GM19099 (cell line): ENCODE data around the gene PBX1.

Experiments used
- POLR2A ChIP-seq: IDR thresholded peaks from 3 replicates; pipeline ENCODE4 v1.6.1; 2011; ENCODE audit warnings: low read depth; ENCODE audit not compliant: insufficient read length; ENCODE audit errors: extremely low read depth

PBX1 gene

DNA sequence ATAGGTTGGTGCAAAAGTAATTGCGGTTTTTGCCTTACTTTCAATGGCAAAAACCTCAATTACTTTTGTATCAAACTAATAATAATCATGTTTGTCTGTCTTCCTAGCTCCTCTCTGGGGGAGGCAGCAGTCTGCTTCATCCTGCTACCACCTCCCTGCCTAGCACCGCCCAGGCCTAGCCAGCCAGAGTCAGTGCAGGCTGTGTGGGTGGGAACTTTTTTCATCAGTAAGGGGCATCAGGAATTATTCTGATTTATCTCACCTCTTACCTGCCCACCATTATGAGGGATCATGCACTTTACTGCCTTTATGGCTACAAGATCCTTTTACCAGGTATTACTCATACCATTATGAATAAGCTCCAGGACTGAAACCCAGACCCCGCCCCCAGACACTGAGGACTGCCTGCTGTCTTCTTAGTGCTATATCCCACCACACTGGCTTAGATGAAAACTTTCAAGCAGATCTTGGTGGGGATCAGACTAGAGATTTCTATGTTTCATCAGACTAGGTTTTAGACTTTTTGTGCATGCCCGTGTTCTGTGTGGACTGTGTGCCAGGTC, 116.4 kb downstream of the PBX1 start:
- no peak for TF ChIP-seq POLR2A

DNA sequence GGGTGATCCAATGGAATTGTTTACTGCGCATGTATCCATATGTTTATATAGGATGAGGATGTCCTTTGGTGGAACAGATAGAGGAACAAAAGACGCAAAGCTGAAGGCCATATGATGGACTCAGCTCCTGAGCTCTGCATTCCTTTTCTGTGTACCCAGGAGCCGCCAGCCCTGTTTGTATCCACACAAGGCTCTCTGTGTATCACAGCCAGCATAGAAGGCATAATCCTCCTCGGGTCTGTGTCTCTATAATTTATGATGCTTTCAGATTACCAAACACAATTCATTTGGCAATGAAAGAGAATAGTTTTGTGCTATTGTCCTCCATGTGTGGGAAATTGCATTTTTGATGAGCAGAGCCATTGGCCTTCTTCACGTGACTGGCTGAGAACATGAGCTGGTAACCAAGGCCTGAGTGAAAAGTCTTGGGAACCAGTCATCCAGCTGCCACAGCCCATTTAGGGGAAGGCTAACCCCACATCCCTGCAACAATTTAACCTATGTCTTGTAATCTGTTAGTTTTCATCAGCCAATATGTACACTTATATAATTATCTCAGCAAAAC, 119.2 kb downstream of the PBX1 start:
- TF ChIP-seq POLR2A, result no peak

DNA sequence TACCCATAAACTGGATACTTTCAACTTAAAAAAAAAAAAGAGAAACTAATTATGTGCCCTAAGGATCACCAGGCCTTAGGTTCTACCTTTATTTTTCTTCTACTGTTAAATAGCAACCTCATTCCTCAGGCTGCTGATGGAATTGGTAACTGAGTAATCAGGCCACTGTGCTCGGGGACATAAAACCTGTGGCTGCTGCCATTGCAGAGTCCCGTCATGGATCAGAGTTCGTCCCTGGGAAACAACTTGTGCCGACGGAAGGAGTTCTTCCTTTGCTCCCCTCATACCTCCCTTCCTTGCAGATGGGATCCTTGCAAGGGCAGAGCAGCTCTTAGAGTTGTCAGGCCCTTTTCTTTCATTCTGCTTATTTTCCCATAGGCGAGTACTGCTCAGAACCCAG, 123.6 kb downstream of the PBX1 start:
- TF ChIP-seq POLR2A, result no peak

DNA sequence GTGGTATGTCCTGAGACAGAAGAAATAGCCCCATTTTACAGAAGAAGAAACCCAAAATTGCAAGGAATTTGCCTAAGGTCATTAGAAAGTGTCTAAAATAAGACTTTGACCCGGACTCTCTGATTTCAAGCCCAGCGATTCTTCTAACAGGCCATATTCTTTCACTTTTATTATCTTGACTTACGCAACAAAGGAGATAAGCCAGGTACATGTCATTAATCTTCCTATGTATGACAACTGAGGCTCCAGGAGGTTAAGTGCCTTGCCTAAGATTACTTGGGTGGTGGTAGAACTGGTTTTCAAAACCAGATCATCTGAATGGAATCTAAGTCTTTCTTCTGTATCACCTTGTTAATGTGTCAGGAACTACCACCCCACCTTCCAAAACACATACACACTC, 124.3 kb downstream of the PBX1 start:
- no peak for TF ChIP-seq POLR2A

DNA sequence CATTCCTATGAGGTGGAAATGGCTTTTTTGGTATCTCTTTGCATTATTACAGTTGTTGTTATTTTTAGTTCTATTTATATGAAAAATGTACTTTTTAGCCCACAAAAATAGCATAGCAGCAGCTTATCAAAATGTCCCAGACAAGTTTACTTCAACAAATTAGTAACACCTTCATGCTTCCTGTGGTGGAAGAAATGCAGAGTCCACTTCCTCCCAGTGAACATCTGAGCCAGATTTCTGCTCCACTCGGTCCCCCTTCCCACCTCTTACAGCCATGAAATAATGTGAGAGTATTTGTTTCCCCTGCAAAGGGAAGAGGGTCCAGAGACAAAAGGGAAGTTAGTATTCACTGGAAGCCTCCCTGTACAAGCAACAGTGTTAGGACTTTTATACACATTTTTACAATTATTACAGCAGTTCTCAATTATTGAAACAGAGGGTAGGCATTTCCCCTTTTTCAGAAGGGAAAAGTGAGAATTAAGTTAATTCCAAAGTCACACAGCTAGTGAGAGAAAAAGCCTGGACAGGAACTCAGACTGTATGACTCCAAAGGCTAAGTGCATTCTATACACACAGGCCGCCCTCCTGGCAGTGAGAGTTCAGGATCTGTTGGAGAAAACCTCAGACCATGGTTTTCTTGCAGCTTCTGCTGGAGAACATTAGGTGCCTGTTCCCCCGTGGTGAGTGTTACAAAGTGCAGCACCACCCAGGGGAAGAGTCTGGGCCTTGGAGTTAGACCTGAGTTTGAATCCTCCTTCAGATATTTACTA, 126.5 kb downstream of the PBX1 start:
- TF ChIP-seq POLR2A, result no peak

DNA sequence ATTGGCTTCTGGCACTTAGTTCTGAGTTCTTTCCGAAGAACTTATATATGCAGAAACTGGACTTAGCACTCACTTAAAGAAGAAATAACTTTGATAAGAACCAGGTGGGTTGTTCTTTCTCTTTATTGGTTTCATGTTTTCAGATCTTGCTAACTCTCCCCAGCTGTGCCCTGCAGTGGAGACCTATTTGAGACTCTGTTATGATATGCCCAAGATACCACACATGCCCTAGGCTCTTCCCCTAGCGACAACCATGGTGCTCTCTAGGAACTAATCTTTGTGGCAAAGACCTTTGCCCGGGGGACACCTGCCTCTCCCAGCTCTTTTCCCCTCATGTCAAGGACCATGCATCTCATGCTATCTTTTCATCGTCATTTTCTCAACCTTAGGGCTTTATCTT, 128.8 kb downstream of the PBX1 start:
- TF ChIP-seq POLR2A, result no peak

DNA sequence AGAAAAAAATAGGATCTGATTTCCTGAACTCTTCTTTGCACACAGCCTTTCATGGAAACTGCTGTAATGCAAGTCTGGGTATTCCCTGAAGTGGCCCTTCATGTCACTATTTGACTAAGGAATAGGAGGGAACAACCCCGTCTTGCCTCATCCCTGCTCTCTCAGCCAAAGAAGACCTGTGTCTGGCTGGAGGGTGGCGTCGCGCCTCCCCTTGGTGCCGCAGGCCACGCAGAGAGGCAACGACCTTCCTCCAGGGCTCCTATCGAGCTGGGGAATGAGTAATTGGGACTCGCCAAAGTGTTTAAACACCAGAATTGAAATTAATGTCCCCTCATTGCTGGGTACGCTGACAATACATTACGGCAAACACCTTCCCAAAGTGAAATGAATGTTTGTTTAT, 129.8 kb downstream of the PBX1 start:
- TF ChIP-seq POLR2A, result no peak

DNA sequence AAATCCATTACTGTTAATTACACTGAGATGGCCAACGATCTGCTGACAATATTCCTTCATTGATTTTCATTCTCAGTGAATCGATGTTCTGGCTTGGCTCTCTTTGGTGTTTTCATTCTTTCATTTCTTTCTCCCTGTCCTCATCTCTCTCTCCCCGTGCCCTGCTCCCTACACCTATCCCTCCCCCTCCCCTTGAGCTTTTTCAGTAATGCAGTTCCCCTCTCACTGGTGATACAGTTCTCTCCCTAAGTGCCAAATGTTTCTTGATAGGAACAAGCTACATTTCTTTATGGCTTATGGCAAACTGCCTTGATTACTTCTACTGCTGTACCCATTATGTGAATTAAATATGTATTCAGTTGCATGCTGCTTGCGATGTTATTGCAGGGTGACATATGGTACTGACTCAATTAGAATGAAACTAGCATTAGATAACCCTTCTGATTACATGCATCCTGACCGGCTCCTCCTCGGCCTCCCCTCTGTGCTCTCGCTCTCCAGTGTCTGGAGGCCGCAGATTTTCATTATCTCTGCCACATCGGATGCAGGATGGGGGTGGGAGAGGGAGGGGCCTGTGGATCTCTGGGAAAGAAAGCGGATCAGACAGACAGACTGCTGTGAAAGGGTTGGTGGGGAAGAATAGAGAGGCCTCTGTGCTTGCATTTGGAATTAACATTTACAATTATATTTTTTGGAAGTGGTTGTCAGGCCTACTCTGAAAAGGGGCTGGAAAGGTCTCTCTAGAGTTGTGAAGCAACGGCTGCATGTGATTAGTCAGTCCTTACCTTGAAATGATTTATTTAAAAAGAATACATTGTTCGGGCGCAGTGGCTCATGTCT, 130.9 kb downstream of the PBX1 start:
- TF ChIP-seq POLR2A, result no peak

DNA sequence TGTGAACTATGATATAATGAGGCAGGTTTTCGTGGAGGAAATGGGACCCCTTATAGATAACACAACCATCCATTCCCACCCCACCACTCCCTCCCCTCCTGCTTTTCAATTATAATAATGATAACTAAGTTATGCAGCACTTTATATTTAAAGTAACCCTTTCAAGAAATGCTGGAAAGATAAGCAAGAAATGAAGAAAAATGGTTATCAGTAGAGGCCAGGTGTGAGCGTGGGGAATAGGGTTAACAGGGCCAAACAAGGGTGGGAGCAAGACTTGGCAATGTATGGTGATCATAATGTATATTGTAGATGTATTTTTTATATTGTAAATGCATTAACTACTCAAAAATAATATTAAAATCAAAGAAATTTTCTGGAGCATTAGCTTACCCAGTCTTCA, 133.4 kb downstream of the PBX1 start:
- no peak for TF ChIP-seq POLR2A

DNA sequence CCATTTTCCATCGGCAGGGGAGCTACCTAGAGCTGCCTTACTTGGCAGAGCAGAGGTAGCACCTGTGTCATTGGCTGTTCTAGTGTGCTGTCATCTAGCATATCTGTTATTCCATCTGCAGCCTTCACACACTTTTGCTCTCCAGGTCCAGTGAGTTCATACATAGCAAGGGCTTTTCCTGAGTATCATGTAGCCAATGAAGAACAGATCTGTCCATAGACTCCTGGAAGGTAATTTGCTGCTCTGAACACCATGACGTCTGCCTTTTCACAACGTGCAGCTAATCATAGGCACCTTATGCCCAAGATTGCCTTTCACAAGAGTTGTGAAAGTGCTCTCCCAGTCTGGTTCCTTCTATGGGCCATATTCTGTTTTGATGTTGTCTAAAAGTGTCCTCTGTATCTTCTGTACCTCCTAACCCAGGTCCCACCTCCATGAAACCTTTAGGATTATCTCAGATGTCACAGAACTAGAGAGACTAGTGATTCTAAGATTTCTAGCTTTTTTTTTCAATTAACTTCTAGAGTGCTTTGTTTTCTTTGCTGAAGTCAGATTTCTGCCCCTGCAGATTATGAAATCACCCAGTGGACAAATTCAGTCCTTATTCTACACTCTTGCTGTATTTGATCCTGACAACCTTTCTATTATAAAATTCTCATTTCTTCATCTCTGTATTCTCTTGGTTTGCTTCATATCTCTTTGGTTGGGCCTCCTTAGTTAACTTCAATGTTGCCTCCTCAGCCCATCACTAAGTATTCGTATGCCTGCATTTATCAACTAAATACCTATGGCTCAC, 134.8 kb downstream of the PBX1 start:
- TF ChIP-seq POLR2A, result no peak

DNA sequence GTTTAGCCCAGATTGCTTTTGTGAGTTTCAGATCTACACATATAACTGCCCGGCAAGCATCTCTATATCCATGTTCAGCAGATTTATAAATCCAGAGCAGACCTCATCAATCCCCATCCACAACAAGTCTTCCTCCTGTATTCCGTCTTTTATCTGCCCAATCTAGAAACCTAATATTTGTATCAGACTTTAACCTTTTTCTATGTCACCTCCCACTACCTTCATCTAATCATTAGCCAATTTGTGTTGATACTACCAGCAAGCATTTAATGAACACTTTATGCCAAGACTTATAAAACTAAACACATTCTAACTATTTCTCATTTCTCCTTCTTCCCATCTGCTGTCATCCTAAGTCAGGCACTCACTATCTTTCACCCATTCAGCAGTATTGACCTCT, 135.5 kb downstream of the PBX1 start:
- TF ChIP-seq POLR2A, result no peak

DNA sequence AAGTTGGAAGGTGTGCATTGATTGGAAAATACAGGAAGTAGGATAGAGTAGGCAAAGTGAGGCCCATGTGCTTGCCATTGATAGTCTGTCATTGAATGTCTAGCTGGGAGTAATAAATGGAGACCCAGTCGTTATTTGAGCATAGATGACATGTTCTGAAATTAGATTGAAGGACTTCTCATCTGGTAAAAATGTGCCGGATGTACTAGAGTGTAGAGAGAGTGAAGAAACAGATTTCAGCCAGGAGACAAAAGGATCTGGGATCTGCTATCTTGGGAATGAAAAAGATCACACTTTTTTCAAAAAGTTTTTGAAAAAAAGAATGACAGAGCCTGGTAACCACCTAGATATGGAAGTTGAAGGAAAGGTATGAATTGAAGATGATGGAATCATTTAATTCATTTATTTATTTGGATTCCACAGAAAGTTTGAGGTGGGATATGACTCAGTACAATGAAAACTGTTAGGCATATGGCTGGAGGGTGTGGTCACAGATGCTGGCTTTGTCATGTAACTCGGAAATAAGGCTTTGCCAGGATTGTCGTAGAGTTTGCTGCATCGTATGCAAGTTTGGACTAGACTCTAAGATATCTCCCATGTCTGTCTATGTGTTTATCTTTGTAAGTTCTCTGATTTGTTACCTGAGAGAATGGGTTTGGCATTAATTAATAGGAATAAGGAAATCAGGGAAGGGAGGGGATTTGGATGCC, 137.1 kb downstream of the PBX1 start:
- TF ChIP-seq POLR2A, result no peak

DNA sequence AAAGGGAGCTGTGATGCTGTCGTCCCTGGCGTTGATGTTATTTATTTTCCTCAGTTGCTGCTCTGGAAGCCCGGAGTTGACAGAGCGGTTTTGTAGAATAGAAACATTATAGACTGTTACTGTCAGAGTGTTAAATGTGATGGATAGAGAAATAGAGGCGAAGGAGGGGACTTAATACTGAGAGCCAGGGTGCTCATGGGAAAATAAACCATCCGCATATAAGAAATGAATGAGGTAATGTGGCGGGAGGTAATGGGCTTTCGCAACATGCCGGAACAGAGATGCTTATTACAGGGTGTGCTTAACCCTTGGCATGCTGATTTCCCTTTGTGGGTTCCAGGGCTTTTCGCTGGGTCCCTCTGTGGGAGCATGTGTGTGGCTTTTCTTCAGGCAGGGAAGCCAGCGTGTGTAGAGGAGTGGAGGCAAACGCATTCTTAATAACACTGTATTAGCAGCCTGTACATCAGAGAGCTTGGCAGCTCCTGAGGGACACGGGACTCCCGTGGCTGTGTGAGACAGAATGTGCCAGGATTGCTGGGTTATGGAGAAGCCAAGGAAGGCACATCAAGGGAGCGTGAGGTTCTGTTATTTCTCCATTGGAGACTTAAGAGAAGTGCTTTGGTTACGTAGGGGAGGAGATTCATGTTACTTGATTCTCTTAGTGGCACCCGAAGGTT, 141.0 kb downstream of the PBX1 start:
- TF ChIP-seq POLR2A, result no peak

DNA sequence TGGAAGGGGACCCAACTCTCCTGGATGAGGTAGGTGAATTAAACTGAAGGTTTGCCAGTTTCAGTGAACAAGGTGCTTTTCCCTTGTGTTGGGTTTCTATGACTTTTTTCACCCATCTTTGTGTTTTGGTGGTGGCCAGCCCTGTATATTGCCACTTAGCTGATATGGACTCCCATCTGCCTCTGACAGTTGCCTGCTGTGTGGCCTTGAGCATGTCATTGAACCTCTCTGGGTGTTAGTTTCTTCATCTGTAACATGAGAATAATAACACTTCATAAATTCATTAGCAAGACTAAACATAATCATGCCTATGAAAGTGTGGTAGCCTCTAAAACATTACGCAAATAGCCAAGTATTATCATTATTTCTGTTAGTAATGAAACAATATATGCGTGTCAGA, 141.7 kb downstream of the PBX1 start:
- no peak for TF ChIP-seq POLR2A
